H1 (cell line): ENCODE measurements around the gene USP10. TPM values are rescaled to one million over a fixed set of nuclear protein-coding genes. Genes with fewer than 3 reads are reported as not detected.

Experiments used
- CTBP2 ChIP-seq: IDR thresholded peaks from 2 replicates; pipeline ENCODE4 v1.7.0; 2011; ENCODE audit warnings: borderline replicate concordance, mild to moderate bottlenecking, moderate library complexity, mixed read lengths, low read length; ENCODE audit not compliant: insufficient read depth, insufficient read length
- KDM4A ChIP-seq: IDR thresholded peaks from one replicate; pipeline ENCODE4 v1.7.1; 2012; ENCODE audit warnings: low read depth, mild to moderate bottlenecking, moderate library complexity, low read length, inconsistent platforms; ENCODE audit not compliant: severe bottlenecking
- polyA plus RNA-seq, 7 experiments: library from polyadenylated mRNA; depleted of rRNA in 3 of 7; stranded (reverse) in 5 of 7; unstranded in 2 of 7; fragments of >200 nt in 5 of 7; fragments of 200-250 nt in 2 of 7; gene quantifications; 1 replicate in 5 of 7; 2 replicates in 1 of 7; 4 replicates in 1 of 7; pipeline versions ENCODE4 v1.2.1 to v1.2.3, GENCODE V29; 2011 to 2013; ENCODE audit warnings: missing spikeins in 2 of 7, mixed read lengths in 2 of 7
- total RNA-seq: library from RNA; stranded (reverse); fragmentation: NEBNext Ultra II Directional; extraction: Animal tissue kit (Norgen Biotek cat#: 25700); gene quantifications from 2 replicates; pipeline ENCODE4 v1.2.1, GENCODE V29; 2021

The USP10 gene
- total and polyA plus RNA-seq, 2 of the 8 experiments (the other 6 are each of a cell fraction or from before 2014, with no cell fraction given) = 171 to 195 TPM

GRCh38 chr16:84821179-84821578 lies 121.4 kb downstream of the USP10 start (continued):
- TF ChIP-seq CTBP2 (no peak), KDM4A (no peak)
